NCI-H2029 treated with DMSO at 0.1 percent for 48 hours (cell line): ENCODE measurements around the gene GRB14.
A peak's percentile ranks its signal among the peaks of the same experiment; 100 is the strongest.

Source experiments
- DNase-seq: peaks from one replicate; lab custom pipeline; 2025; lab: John Stamatoyannopoulos, UW

GRB14 gene

GRCh38 chr2:164613321-164613982 lies 7.8 kb downstream of the GRB14 start:
- DNase-seq: no peak

GRCh38 chr2:164609790-164610189 lies 11.5 kb downstream of the GRB14 start:
- DNase-seq: no peak

GRCh38 chr2:164606557-164606956 lies 14.7 kb downstream of the GRB14 start:
- no peak for DNase-seq

GRCh38 chr2:164605295-164605694 lies 16.0 kb downstream of the GRB14 start:
- DNase-seq: no peak

DNA sequence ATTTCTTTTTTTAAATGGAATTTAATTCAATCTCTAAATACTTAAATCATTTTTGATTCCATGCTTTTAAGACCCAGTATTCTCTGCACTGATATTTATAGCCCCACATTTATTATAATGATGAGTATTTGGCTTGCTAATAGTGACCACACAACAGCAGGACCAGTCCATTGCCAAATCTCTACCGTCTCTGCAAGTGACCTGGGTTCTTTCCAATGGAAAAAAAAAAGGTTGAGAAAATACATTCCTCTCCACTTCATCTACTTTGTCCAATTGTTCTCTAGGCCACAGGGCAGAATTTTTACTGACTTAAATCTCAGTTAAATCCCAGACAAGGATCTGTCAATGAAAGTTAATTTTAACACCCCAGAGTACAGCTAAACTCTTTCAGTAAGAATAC lies 20.5 kb downstream of the GRB14 start:
- no peak for DNase-seq

GRCh38 chr2:164599954-164600589 lies 21.2 kb downstream of the GRB14 start:
- DNase-seq: peak; percentile 33

DNA sequence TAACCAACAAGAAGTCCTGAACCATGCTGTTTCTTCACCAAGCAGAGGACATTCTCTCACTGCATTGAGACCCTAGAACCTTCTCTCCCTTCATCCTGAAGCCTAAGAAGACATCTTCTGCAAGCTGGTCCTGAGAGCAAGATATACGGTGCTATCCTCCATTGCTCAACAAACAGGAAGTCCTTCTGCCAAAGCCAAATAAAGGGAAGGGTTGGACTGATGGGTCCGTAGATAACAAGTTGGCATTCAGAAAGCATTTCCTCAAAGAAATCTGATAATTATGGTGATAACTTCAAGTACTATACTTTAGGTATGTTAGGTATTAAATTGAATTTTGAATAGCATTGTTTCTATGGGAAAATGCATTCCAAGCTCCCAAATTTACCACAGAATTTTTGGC lies 23.3 kb downstream of the GRB14 start:
- no peak for DNase-seq

- DNase-seq: no peak
Measured at GRCh38 chr2:164595031-164595430, 26.3 kb downstream of the GRB14 start.

- no peak for DNase-seq
Measured at GRCh38 chr2:164593959-164594358, 27.3 kb downstream of the GRB14 start.

GRCh38 chr2:164593541-164593940 lies 27.7 kb downstream of the GRB14 start:
- no peak for DNase-seq

DNA sequence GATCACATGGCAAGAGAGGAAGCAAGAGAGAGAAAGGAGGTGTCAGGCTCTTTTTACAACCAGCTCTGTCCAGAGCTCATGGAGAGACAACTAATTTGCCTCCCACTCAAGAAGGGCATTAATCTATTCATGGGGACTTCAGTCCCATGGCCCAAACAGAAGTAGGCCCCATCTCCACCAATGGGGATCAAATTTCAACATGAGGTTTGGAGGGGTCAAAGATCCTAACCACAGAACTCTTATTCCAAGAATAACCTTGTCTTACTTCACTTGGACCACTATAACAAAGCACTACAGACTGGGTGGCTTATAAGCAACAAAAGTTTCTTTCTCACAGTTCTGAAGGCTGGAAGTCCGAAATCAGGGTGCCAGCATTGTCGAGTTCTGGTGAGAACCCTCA lies 31.8 kb downstream of the GRB14 start:
- no peak for DNase-seq

DNA sequence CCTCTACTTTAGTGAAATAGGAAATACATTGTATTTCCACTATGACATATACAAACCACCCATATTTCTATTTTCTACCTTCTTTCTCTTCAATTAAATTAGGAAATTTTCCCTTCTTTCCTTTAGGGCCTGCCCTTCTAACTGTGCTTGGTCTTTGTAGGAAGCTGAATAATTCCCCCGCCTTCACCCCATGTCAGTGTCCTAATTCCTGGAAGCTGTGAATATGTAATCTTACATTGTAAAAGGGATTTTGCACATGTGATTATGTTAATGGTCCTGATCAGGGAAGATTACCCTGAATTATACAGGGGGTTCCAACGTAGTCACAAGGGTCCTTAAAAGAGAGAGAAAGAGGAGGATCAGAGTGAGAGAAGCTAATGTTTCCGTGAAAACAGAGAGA lies 40.2 kb downstream of the GRB14 start:
- no peak for DNase-seq

- DNase-seq: no peak
Measured at GRCh38 chr2:164574931-164575330, 46.4 kb downstream of the GRB14 start.

DNA sequence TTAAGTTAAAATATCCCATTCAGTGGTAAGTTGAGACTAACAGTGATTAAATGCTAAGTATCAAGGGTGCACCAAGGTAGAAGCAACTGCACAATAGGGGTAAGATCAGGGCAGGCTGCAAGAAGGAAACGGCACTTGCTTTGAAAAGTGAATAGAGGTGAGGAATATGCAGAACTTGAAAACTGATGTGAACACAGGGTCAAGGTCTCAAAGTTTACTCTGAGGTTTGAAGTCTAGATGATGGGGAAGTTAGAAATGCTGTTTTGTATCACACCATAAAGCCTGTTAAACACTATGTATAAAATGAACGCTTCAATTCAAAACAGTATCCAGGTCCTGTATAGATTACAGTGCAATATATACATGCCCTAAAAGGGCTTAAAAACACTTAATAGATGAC lies 50.8 kb downstream of the GRB14 start:
- no peak for DNase-seq

- DNase-seq: no peak
Measured at GRCh38 chr2:164569378-164569777, 51.9 kb downstream of the GRB14 start.

- DNase-seq: no peak
Measured at GRCh38 chr2:164568317-164568716, 53.0 kb downstream of the GRB14 start.

DNA sequence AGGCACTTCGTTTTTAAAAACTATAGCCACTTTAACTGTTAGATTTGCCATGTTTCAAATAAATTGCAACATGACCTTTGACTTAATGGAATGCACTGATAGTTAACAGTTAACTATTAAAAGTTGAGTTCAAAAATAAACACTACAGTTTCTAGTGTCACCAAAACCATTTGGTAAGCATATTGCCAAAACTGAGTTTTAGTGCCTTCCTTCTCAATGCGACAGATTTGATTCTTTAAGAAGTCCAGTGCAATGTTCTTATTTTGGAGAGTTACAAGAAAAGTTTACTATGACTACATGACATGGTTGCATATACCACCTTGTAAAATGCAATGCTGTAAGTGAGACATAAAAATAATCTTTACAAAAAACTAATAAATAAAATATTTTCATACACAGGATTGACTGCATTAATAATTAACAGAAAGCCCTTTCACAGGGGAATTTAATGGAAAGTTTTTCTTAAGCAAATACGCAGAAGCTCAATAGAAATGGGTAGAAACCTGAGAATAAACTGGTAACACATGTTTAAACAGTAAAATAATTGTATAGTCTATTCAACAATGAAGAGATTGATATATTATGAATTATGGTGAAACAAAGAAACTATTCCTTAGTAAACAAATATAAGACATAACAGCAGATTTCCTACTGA lies 53.8 kb downstream of the GRB14 start:
- DNase-seq: no peak

DNA sequence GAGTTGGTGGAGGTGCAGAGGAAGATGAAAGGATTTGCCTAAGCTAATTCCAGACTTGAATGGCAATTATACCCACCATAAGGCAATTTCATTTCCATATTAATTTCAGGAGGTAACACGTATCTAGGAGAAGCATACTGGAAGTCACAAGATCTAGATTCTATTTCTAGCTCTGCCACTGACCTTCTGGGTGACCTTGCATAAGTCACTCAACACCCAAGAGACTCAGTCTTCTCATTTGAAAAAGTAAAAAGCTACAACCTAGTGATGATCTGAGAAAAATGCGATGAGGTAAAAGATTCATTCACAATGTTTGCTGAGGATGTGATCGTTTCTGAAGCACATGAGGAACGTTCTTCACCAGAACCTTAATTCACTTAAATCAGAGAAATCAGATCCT lies 55.9 kb downstream of the GRB14 start:
- DNase-seq: no peak

GRCh38 chr2:164562666-164563065 lies 58.6 kb downstream of the GRB14 start:
- no peak for DNase-seq

GRCh38 chr2:164561991-164562390 lies 59.3 kb downstream of the GRB14 start:
- DNase-seq: no peak

GRCh38 chr2:164561416-164561815 lies 59.9 kb downstream of the GRB14 start:
- no peak for DNase-seq

DNA sequence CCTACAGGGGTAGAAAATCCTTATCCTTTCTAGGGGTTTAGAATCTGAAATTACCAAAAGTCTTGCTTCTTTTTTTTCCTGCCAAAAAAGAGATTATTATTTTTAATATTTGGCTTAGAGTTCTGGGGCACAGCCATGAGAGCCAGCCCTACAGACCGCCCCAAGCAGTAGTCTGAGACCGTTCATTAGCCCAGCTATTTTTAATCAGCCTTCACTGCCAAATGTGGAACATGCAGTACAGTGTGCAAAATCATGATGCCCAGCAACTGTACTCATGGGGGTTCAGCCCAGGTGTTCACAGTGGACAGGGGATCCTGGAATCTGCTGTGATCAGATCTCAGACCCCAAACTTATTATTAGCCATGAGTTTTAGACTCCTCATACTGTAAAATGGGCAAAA lies 60.4 kb downstream of the GRB14 start:
- DNase-seq: no peak

- peak; percentile 22 for DNase-seq
Measured at GRCh38 chr2:164560181-164560792, 61.0 kb downstream of the GRB14 start.
